K562 (cell line): ENCODE data around the gene GPR78.

Source experiments
- ETV6 ChIP-seq, 3 experiments: fragments of 150-350 bp in 1 of 3; sonication (generic) in 1 of 3; formaldehyde crosslinking in 1 of 3; IDR thresholded peaks; 2 replicates each; pipeline versions ENCODE4 v1.6.1 to v1.8.0; 2014 to 2022; ENCODE audit warnings: borderline replicate concordance in 2 of 3, low read depth in 2 of 3, antibody characterized with exemption in 1 of 3, low read length in 1 of 3, mild to moderate bottlenecking in 1 of 3, missing genetic modification reagents in 1 of 3
- HNRNPLL ChIP-seq: fragments of 200-400 bp; formaldehyde crosslinking; IDR thresholded peaks from 2 replicates; pipeline ENCODE4 v1.6.1; 2017; ENCODE audit warnings: low read length, low read depth, mild to moderate bottlenecking; ENCODE audit not compliant: poor library complexity, severe bottlenecking
- MAZ ChIP-seq, 2 experiments: fragments of 450-650 bp in 1 of 2; sonication (generic) in 1 of 2; formaldehyde crosslinking; IDR thresholded peaks in 1 of 2; conservative IDR thresholded peaks in 1 of 2; 2 replicates each; pipeline versions ENCODE4 v1.4.0 to v1.5.0; 2020; ENCODE audit warnings: mild to moderate bottlenecking in 1 of 2, missing genetic modification reagents in 1 of 2
- POLR2AphosphoS2 ChIP-seq: IDR thresholded peaks from 2 replicates; pipeline ENCODE4 v1.6.1; 2012; ENCODE audit warnings: low read length, improper control_type of control experiment
- SMAD3 ChIP-seq: fragments of 450-650 bp; formaldehyde crosslinking; conservative IDR thresholded peaks from 2 replicates; pipeline ENCODE4 v1.4.0; 2020; ENCODE audit warnings: mild to moderate bottlenecking
- SMARCC2 ChIP-seq: fragments of 450-650 bp; IDR thresholded peaks from 2 replicates; pipeline ENCODE4 v1.6.1; 2017; ENCODE audit warnings: antibody characterized with exemption, moderate library complexity, mild to moderate bottlenecking, low read depth
- TF ChIP-seq, protein P1 (sequence below): IDR thresholded peaks from 2 replicates; pipeline ENCODE4 v1.6.1; 2016; ENCODE audit warnings: missing genetic modification characterization, missing compliant biosample characterization
- TF ChIP-seq, protein P2 (sequence below): fragments of 250-450 bp; sonication (Bioruptor Pico); IDR thresholded peaks from 2 replicates; pipeline ENCODE4 v1.8.0; 2021; ENCODE audit warnings: borderline replicate concordance, mild to moderate bottlenecking, moderate library complexity; ENCODE audit not compliant: poor library complexity, severe bottlenecking
- TF ChIP-seq, protein P3 (sequence below), 3 experiments: IDR thresholded peaks in 2 of 3; conservative IDR thresholded peaks in 1 of 3; 2 replicates each; pipeline ENCODE4 v1.5.1; 2011 to 2012; ENCODE audit warnings: low read length in 3 of 3, mild to moderate bottlenecking in 3 of 3, control low read depth in 2 of 3, improper control_type of control experiment in 1 of 3, inconsistent platforms in 1 of 3, low read depth in 1 of 3, mixed read lengths in 1 of 3, moderate library complexity in 1 of 3; ENCODE audit not compliant: insufficient read depth in 2 of 3

DNA sequence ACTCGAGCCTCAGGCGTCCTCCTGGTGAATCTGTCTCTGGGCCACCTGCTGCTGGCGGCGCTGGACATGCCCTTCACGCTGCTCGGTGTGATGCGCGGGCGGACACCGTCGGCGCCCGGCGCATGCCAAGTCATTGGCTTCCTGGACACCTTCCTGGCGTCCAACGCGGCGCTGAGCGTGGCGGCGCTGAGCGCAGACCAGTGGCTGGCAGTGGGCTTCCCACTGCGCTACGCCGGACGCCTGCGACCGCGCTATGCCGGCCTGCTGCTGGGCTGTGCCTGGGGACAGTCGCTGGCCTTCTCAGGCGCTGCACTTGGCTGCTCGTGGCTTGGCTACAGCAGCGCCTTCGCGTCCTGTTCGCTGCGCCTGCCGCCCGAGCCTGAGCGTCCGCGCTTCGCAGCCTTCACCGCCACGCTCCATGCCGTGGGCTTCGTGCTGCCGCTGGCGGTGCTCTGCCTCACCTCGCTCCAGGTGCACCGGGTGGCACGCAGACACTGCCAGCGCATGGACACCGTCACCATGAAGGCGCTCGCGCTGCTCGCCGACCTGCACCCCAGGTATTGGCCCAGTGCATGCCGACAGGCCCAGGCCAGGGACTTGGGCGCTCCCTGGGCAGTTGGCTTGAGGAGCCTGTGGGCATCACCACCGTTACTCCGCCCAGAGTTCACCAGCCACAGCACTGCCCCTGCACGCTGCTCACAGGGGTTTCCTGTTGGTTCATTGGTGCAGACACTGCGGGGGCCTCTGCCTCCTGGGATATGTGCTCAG, 1.1 kb downstream of the GPR78 start:
- TF ChIP-seq POLR2AphosphoS2 (no peak), MAZ (CRISPR knock-in tag; conservative IDR thresholded peaks at IDR 0.05 in 1 of 2, IDR thresholded peaks at IDR 0.05 in 1 of 2) (no peak), SMARCC2 (no peak), HNRNPLL (no peak), ETV6 (IDR thresholded peaks at IDR 0.05; ENCODE audit: borderline replicate concordance in 1 of 2, low read depth in 2 of 2, low read length in 1 of 2) (no peak), ETV6 (CRISPR knock-in tag; IDR thresholded peaks at IDR 0.05; ENCODE audit: borderline replicate concordance) (no peak), SMAD3 (CRISPR knock-in tag) (no peak)
- TF ChIP-seq, protein P1, sequence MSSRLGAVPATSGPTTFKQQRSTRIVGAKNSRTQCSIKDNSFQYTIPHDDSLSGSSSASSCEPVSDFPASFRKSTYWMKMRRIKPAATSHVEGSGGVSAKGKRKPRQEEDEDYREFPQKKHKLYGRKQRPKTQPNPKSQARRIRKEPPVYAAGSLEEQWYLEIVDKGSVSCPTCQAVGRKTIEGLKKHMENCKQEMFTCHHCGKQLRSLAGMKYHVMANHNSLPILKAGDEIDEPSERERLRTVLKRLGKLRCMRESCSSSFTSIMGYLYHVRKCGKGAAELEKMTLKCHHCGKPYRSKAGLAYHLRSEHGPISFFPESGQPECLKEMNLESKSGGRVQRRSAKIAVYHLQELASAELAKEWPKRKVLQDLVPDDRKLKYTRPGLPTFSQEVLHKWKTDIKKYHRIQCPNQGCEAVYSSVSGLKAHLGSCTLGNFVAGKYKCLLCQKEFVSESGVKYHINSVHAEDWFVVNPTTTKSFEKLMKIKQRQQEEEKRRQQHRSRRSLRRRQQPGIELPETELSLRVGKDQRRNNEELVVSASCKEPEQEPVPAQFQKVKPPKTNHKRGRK: no peak
- TF ChIP-seq, protein P2, sequence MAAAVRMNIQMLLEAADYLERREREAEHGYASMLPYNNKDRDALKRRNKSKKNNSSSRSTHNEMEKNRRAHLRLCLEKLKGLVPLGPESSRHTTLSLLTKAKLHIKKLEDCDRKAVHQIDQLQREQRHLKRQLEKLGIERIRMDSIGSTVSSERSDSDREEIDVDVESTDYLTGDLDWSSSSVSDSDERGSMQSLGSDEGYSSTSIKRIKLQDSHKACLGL: no peak
- TF ChIP-seq, protein P3, sequence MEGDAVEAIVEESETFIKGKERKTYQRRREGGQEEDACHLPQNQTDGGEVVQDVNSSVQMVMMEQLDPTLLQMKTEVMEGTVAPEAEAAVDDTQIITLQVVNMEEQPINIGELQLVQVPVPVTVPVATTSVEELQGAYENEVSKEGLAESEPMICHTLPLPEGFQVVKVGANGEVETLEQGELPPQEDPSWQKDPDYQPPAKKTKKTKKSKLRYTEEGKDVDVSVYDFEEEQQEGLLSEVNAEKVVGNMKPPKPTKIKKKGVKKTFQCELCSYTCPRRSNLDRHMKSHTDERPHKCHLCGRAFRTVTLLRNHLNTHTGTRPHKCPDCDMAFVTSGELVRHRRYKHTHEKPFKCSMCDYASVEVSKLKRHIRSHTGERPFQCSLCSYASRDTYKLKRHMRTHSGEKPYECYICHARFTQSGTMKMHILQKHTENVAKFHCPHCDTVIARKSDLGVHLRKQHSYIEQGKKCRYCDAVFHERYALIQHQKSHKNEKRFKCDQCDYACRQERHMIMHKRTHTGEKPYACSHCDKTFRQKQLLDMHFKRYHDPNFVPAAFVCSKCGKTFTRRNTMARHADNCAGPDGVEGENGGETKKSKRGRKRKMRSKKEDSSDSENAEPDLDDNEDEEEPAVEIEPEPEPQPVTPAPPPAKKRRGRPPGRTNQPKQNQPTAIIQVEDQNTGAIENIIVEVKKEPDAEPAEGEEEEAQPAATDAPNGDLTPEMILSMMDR (IDR thresholded peaks at IDR 0.05 in 2 of 3, conservative IDR thresholded peaks at IDR 0.05 in 1 of 3; ENCODE audit: insufficient read depth in 2 of 3, low read depth in 1 of 3, low read length in 3 of 3): no peak
